Measurements from ENCODE around the gene ZBTB9. TPM values are rescaled to one million over a fixed set of nuclear protein-coding genes. Genes with fewer than 3 reads are reported as not detected.
"Not testable (repeated sequence)": the region's sequence is repeated elsewhere in the genome, so short reads cannot be mapped to it uniquely, and the experiment has no call there.

Gene ZBTB9
- total RNA-seq, 2 experiments from 2014 or later = 5.5 to 5.7 TPM

GRCh38 chr6:33483678-33484077, 29.3 kb downstream of the ZBTB9 start:
- no peak for TF ChIP-seq CTCF (IDR thresholded peaks at IDR 0.05)
- Histone ChIP-seq H3K4me3 (ENCODE audit: low read length) (no peak overlapping the region), H3K27ac (ENCODE audit: low read depth in 1 of 2, low read length in 2 of 2) (no peak overlapping the region), H3K27me3 (ENCODE audit: control insufficient read depth in 1 of 2, insufficient read depth in 2 of 2, low read length in 2 of 2) (peaks cover 0 to 3% of the 10 kb centered on the region in 2 experiments), H3K36me3 (ENCODE audit: insufficient read depth, low read length) (no peaks in the 10 kb centered on the region), H3K4me1 (ENCODE audit: insufficient read depth, low read length) (no peaks in the 10 kb centered on the region), H3K9me3 (ENCODE audit: control insufficient read depth in 1 of 2, insufficient read depth in 1 of 2, low read length in 2 of 2) (no peaks in the 10 kb centered on the region)
- no peaks in the 10 kb centered on the region for H3K9me3 Mint-ChIP-seq
- intact Hi-C loops (cut with DNase I, micrococcal nuclease) = no loop called here
- H3K4me3 Mint-ChIP-seq = no peak overlapping the region
- no peak for DNase-seq
- H3K27ac Mint-ChIP-seq = no peak overlapping the region
- no peak for ATAC-seq (ENCODE audit: poor library complexity)
- ChIA-PET CTCF (no interaction called here), POLR2A (no interaction called here)
- H3K36me3 Mint-ChIP-seq (ENCODE audit: low read depth) = no peaks in the 10 kb centered on the region
- no peaks in the 10 kb centered on the region for H3K27me3 Mint-ChIP-seq
- no peaks in the 10 kb centered on the region for H3K4me1 Mint-ChIP-seq (ENCODE audit: low read depth)

- H3K36me3 Mint-ChIP-seq (ENCODE audit: low read depth); H3K27ac ChIP-seq (ENCODE audit: low read depth in 1 of 2, low read length in 2 of 2); CTCF ChIA-PET; ATAC-seq (ENCODE audit: poor library complexity); H3K4me3 ChIP-seq (ENCODE audit: low read length); H3K4me3 Mint-ChIP-seq; H3K36me3 ChIP-seq (ENCODE audit: insufficient read depth, low read length); POLR2A ChIA-PET; DNase-seq; H3K9me3 Mint-ChIP-seq; H3K27me3 Mint-ChIP-seq; H3K27ac Mint-ChIP-seq; H3K4me1 ChIP-seq (ENCODE audit: insufficient read depth, low read length); H3K27me3 ChIP-seq (ENCODE audit: control insufficient read depth in 1 of 2, insufficient read depth in 2 of 2, low read length in 2 of 2); intact Hi-C loops (cut with DNase I, micrococcal nuclease); H3K4me1 Mint-ChIP-seq (ENCODE audit: low read depth); H3K9me3 ChIP-seq (ENCODE audit: control insufficient read depth in 1 of 2, insufficient read depth in 1 of 2, low read length in 2 of 2): not testable (repeated sequence)
Measured at GRCh38 chr6:33484673-33485262, 30.4 kb downstream of the ZBTB9 start.

- H3K4me3 ChIP-seq (ENCODE audit: low read length); DNase-seq; H3K36me3 Mint-ChIP-seq (ENCODE audit: low read depth); H3K4me1 ChIP-seq (ENCODE audit: insufficient read depth, low read length); H3K9me3 Mint-ChIP-seq; CTCF ChIA-PET; H3K4me3 Mint-ChIP-seq; H3K36me3 ChIP-seq (ENCODE audit: insufficient read depth, low read length); H3K27me3 Mint-ChIP-seq; H3K27ac ChIP-seq (ENCODE audit: low read depth in 1 of 2, low read length in 2 of 2); POLR2A ChIA-PET; intact Hi-C loops (cut with DNase I, micrococcal nuclease); ATAC-seq (ENCODE audit: poor library complexity); H3K4me1 Mint-ChIP-seq (ENCODE audit: low read depth); H3K9me3 ChIP-seq (ENCODE audit: control insufficient read depth in 1 of 2, insufficient read depth in 1 of 2, low read length in 2 of 2); H3K27me3 ChIP-seq (ENCODE audit: control insufficient read depth in 1 of 2, insufficient read depth in 2 of 2, low read length in 2 of 2); H3K27ac Mint-ChIP-seq: not testable (repeated sequence)
Measured at GRCh38 chr6:33485680-33486079, 31.3 kb downstream of the ZBTB9 start.

GRCh38 chr6:33488339-33488738, 34.0 kb downstream of the ZBTB9 start:
- Histone ChIP-seq H3K4me1 (ENCODE audit: insufficient read depth, low read length) (no peaks in the 10 kb centered on the region), H3K4me3 (ENCODE audit: low read length) (no peak overlapping the region), H3K27ac (ENCODE audit: low read depth in 1 of 2, low read length in 2 of 2) (no peak overlapping the region), H3K27me3 (ENCODE audit: control insufficient read depth in 1 of 2, insufficient read depth in 2 of 2, low read length in 2 of 2) (peaks cover 0 to 3% of the 10 kb centered on the region in 2 experiments), H3K36me3 (ENCODE audit: insufficient read depth, low read length) (no peaks in the 10 kb centered on the region), H3K9me3 (ENCODE audit: control insufficient read depth in 1 of 2, insufficient read depth in 1 of 2, low read length in 2 of 2) (no peaks in the 10 kb centered on the region)
- ChIA-PET CTCF (no interaction called here), POLR2A (no interaction called here)
- no peak for TF ChIP-seq CTCF (IDR thresholded peaks at IDR 0.05)
- DNase-seq (no peak), ATAC-seq (ENCODE audit: poor library complexity) (no peak)
- no peaks in the 10 kb centered on the region for H3K9me3 Mint-ChIP-seq
- no peaks in the 10 kb centered on the region for H3K27me3 Mint-ChIP-seq
- no peak overlapping the region for H3K27ac Mint-ChIP-seq
- intact Hi-C loops (cut with DNase I, micrococcal nuclease) = no loop called here
- no peak overlapping the region for H3K4me3 Mint-ChIP-seq
- H3K36me3 Mint-ChIP-seq (ENCODE audit: low read depth) = no peaks in the 10 kb centered on the region
- H3K4me1 Mint-ChIP-seq (ENCODE audit: low read depth) = no peaks in the 10 kb centered on the region
